Glomerular endothelial cell (primary cell): ENCODE data around the gene IQSEC2. TPM values are rescaled to one million over a fixed set of nuclear protein-coding genes. Genes with fewer than 3 reads are reported as not detected.

Experiments
- total RNA-seq: library from RNA; depleted of rRNA; stranded (reverse); fragments of >200 nt; gene quantifications from 2 replicates; pipeline ENCODE4 v1.2.3, GENCODE V29; 2015

IQSEC2 gene
- total RNA-seq, 1 donor from 2014 or later: 16.6 TPM

Other genes starting within 250 kb of the IQSEC2 start
- 2.4 and 5.5 TPM in 2 replicates for gene GPR173, start 232.8 kb downstream of the IQSEC2 start, total RNA-seq
- 6.2 and 10.0 TPM in 2 replicates for gene TSPYL2, start 199.2 kb downstream of the IQSEC2 start, total RNA-seq
- gene KANTR, start 187.4 kb downstream of the IQSEC2 start, total RNA-seq: 2.2 and 8.2 TPM in 2 replicates
- gene KDM5C, start 56.4 kb downstream of the IQSEC2 start, total RNA-seq: 84.3 and 116 TPM in 2 replicates
- 19.9 and 36.1 TPM in 2 replicates for gene SMC1A, start 141.1 kb upstream of the IQSEC2 start, total RNA-seq
- 2.3 TPM in 1 of 2 replicates, not detected in the other for gene RIBC1, start 141.3 kb upstream of the IQSEC2 start, total RNA-seq
- gene HSD17B10, start 152.8 kb upstream of the IQSEC2 start, total RNA-seq: 57.0 and 57.5 TPM in 2 replicates